GM18526 (cell line): ENCODE measurements around the gene DMKN.

Experiments used
- POLR2A ChIP-seq: IDR thresholded peaks from 3 replicates; pipeline ENCODE4 v1.6.1; 2011; ENCODE audit not compliant: insufficient read length; ENCODE audit errors: extremely low read depth

DMKN gene

GRCh38 chr19:35553385-35554000 lies 40.0 kb upstream of the DMKN start:
- no peak for TF ChIP-seq POLR2A

DNA sequence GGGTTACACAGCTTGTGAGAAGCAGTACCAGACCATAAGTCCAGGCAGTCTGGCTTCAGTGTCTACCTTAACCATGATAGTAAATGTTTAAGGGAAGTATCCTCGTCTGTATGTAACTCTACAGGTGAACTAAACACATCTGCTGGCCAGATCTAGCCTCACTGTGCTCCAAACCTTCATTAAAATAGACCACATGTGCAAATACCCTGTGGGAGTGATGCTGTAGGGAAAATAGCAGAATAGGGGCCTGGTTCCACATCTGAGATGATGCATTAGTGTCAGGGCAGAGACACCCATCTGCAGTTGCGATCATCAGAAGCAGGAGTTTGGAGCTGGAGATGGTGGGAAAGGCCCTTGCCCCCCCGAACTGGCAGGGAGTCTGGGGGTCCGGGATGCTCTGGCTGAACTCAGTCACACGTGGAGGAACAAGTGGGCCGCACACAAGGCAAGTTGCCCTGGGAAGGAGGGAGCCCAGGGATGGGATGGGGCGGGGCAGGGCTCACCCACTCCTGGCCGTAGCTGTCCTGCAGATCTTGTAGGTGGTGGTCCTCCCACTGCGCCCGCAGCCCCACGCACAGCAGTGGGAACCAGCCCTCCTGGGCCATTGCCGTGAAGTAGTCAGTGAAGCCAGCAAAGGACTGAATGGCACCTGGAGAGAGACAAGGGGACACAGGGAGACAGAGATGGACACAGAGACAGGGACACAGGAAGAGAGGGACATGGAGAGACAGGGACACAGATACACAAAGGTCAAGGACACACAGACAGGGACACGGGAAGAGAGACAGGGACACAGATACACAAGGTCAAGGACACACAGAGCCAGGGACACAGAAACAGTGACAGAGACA lies 39.3 kb upstream of the DMKN start:
- no peak for TF ChIP-seq POLR2A

DNA sequence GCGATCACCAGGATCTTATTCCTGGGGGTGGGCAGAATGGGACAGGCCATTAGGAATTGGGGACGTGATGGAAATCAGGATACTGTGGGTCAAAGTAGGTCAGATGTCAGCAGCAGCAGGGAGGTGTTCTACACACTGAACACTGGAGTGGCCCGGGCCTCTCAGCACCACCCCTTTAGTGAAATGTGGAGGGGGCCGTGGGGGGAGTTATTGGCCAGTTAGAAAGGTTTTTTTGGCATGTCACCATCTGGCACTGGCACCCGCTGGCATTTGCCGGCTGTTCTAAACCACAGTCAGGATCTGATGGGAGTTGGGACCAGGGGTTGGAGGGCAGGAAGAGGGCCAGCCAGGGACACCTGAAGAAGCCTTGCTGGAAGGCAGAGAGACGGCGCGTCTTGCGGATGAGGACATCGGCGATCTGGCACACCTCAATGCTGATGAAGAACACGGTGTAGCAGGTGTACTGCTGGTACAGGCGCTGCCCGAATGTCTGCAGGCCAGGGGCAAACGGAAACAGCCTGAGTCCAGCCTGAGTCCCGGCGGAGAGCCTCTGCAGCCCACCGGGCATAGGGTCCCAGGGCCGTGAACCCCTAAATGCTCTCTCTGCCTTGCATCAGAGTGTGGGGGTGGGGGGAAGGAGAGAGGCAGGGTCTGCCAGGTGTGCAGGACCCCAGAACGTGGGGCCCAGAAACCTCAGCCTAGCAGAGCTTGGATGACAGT lies 37.8 kb upstream of the DMKN start:
- TF ChIP-seq POLR2A = no peak

DNA sequence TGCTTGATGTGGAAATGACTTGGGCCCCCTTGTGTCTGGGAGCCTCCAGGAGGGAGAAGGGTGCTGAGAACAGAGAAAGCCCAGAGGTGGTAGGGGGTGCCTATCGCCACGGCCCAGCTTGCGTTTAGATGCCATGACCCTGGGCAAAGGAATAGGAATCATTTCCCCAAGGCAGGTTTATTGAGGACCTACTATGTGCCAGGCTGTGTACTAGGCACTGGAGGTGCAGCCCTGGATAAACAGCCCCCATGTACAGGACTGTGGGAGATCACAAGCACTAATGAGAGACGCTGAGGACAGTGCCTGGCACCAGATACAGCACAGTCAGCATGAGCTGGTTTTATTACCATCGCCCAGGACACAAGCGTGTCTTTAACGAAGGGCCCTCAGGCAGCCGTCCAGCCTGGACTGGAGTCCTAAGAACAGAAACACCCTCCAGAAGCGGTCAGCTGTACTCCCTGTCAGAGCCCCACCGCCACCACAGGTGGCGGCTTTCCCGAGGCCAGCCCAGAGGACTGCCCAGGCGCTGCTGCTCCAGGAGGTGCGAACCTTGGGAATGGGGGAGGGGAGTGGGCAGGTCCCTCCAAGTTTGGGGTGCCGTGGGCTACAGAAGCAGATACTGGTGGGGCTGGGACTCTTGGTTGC lies 36.6 kb upstream of the DMKN start:
- TF ChIP-seq POLR2A = no peak

DNA sequence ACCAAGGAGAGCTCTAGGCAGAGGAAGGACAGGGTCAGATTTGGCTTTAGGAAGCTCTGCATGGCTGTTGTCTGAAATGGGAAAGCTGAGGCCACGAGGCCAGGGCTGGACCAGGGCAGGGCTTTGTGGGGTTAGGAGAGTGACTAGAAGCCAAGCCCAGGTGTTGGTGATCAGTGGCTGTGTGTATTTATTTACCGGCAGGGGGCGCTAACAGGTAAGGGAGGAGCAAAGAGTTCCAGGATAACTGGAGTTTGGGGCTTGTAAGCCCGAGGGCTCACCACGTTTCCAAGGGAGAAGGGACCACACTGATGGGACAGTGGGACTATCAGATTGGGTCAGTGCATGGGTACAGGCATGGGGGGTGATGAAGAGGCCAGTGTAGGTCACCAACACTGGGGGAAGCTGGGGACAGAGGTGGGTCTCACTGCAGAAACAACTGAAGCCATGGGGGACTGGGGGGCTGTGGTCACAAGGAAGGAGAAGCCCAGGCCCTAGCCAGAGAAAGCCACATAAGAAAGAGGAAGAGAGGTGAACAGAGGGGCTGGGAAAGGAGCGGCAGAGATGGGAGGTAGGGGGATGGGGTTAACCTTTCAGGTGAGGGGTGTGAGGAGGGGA lies 35.8 kb upstream of the DMKN start:
- TF ChIP-seq POLR2A = no peak

GRCh38 chr19:35546532-35546931 lies 33.1 kb upstream of the DMKN start:
- no peak for TF ChIP-seq POLR2A

DNA sequence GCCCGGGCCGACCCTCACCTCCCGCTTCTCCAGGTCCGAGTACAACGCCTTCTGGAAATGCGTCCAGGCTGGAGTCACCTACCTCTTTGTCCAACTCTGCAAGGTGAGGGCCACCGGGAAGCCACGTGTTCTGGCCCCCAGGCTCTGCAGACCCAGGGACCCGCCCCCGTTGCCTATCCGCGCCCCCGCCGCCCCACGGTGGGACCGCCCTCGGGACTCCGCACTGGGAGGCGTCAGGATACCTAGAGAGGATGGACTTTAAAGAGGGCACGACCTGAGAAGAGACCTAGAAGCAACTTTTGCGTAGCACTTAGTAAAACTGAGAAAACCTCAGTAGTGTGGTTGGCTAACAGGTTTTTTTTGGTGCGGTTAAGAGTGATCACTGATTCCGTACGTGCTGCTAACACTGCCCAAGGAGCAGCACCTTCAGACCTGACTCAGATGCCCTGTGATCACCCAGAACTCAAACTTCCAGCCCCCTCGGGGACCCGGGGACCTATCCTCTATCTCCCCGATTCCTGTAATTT lies 32.5 kb upstream of the DMKN start:
- TF ChIP-seq POLR2A = no peak

- TF ChIP-seq POLR2A = peak; percentile 81
Measured at GRCh38 chr19:35545001-35545854, 31.8 kb upstream of the DMKN start, which contains the start of gene TMEM147. TMEM147 (plus strand) TSS chr19:35545626; CDS start chr19:35545740, 114 bp downstream.

GRCh38 chr19:35544110-35544802 lies 30.8 kb upstream of the DMKN start:
- TF ChIP-seq POLR2A = no peak

- no peak for TF ChIP-seq POLR2A
Measured at GRCh38 chr19:35543280-35544109, 30.0 kb upstream of the DMKN start.

DNA sequence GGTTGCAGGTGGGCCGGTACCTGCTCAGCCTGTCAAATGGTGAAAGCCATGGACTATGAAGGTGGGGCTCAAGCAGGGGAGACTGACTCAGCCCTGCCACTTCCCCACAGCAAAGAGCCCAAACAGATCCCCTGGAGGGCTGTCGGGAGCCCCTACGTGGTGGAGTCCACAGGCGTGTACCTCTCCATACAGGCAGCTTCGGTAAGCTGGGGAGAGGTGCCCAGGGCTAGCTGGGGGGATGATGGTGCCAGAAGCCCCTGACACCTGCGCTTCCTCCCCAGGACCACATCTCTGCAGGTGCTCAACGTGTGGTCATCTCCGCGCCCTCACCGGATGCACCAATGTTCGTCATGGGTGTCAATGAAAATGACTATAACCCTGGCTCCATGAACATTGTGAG lies 28.8 kb upstream of the DMKN start:
- TF ChIP-seq POLR2A = no peak

DNA sequence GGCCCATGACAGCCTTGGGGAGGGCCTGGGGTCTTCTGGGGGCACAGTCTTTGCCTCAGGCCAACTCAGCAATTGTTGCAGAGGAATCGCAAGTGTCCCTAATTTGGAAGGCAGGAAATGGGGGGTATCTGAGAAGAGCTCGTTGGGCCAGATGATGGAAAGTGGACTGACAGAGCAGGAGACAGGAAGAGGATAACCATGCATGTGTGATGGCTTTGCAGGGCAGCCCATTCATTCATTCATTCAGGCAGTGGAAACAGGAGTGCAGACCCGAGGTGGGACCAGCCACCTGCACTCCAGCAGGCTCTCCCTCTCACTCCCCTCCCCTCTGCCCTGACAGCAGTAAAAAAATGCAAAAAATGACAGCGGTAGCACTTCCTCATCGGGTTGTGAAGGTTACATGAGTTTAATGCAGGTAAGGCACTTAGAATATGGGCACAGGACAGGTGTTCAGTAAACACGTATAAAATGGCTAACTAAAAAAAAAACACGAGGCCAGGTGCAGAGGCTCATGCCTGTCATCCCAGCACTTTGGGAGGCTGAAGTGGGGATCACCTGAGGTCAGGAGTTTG lies 27.0 kb upstream of the DMKN start:
- no peak for TF ChIP-seq POLR2A
